Endodermal cell (in vitro differentiated cells): ENCODE results near the gene PLRG1. TPM values are rescaled to one million over a fixed set of nuclear protein-coding genes. Genes with fewer than 3 reads are reported as not detected.

ENCODE experiments used
- DNase-seq: peaks from one replicate; pipeline ENCODE4 v3.0.0-alpha.2; 2017
- H3K27ac ChIP-seq: 2 replicates; pipeline ENCODE4 v1.5.1; 2013; ENCODE audit warnings: mild to moderate bottlenecking, low read depth, low read length, moderate library complexity
- H3K27me3 ChIP-seq: 2 replicates; pipeline ENCODE4 v1.6.1; 2013; ENCODE audit warnings: mild to moderate bottlenecking, low read length, moderate library complexity; ENCODE audit not compliant: insufficient read depth, control insufficient read depth, poor library complexity, severe bottlenecking
- H3K36me3 ChIP-seq: 2 replicates; pipeline ENCODE4 v1.7.0; 2013; ENCODE audit warnings: mild to moderate bottlenecking, low read length, moderate library complexity; ENCODE audit not compliant: control insufficient read depth, insufficient read depth
- H3K4me1 ChIP-seq: one replicate; pipeline ENCODE4 v1.7.0; 2013; ENCODE audit warnings: low read length; ENCODE audit not compliant: control insufficient read depth, insufficient read depth
- H3K4me3 ChIP-seq: 2 replicates; pipeline ENCODE4 v1.5.1; 2013; ENCODE audit warnings: mild to moderate bottlenecking, low read length, moderate library complexity
- H3K9ac ChIP-seq: 2 replicates; pipeline ENCODE4 v1.6.1; 2013; ENCODE audit warnings: mild to moderate bottlenecking, low read length, moderate library complexity; ENCODE audit not compliant: poor library complexity, severe bottlenecking; ENCODE audit errors: extremely low read depth
- H3K9me3 ChIP-seq: 2 replicates; pipeline ENCODE4 v1.6.1; 2013; ENCODE audit warnings: mild to moderate bottlenecking, low read length, moderate library complexity; ENCODE audit not compliant: control insufficient read depth
- H3K27ac Mint-ChIP-seq: 2 replicates; pipeline ENCODE4 v1.8.0; 2020; ENCODE audit warnings: mixed read lengths
- H3K27me3 Mint-ChIP-seq: 2 replicates; pipeline ENCODE4 v1.8.0; 2021; ENCODE audit warnings: mild to moderate bottlenecking, mixed read lengths; ENCODE audit not compliant: insufficient read depth
- H3K36me3 Mint-ChIP-seq: 2 replicates; pipeline ENCODE4 v1.8.0; 2020; ENCODE audit warnings: low read depth, mixed read lengths
- H3K4me1 Mint-ChIP-seq: 2 replicates; pipeline ENCODE4 v1.8.0; 2020; ENCODE audit warnings: mixed read lengths
- H3K4me3 Mint-ChIP-seq: 2 replicates; pipeline ENCODE4 v1.8.0; 2020; ENCODE audit warnings: mild to moderate bottlenecking, moderate library complexity, mixed read lengths
- H3K9me3 Mint-ChIP-seq: 2 replicates; pipeline ENCODE4 v1.8.0; 2020; ENCODE audit warnings: mild to moderate bottlenecking, mixed read lengths
- WGBS, 2 experiments: methylation state at CpG; one replicate each; pipeline versions ENCODE4 v1.1.5 to v1.1.7; 2013; ENCODE audit warnings: missing lambda C conversion rate in 2 of 2, mixed read lengths in 1 of 2; ENCODE audit not compliant: insufficient coverage in 1 of 2, insufficient read length in 1 of 2; 5-methylcytosine and 5-hydroxymethylcytosine counted together
- total RNA-seq, 2 donors: library from RNA; stranded (reverse); fragmentation: NEBNext Ultra II Directional in 1 of 2; extraction: Animal tissue kit (Norgen Biotek cat#: 25700) in 1 of 2; gene quantifications; 2 replicates in 1 of 2; 3 replicates in 1 of 2; pipeline ENCODE4 v1.2.1, GENCODE V29; 2021
- TF ChIP-seq, protein P1 (sequence below): fragments of 200-600 bp; sonication (generic); conservative IDR thresholded peaks from 2 replicates; pipeline ENCODE4 v1.5.0; 2021; ENCODE audit warnings: antibody characterized with exemption, mild to moderate bottlenecking

Gene PLRG1
- total RNA-seq, 2 donors from 2014 or later, result 132 to 235 TPM

DNA sequence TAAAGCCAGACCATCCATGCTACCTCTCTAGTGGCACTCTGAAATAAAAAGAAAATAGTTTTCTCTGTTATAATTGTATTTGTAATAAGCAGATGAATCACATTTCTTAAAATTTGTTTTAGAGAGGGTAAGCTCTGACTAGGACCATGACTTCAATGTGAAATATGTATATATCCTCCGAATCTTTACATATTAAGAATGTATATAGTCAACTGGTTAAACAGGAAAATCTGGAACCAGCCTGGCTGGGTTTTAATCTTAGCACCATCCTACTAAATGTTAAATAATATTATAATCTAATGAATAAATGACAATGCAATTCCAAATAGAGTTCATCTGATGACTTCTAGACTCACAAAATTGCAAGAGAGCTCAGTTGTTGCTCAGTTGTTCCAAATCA lies 14.1 kb upstream of the PLRG1 start:
- H3K9me3 Mint-ChIP-seq, result no peaks in the 10 kb centered on the region
- Histone ChIP-seq H3K27me3 (no peaks in the 10 kb centered on the region), H3K9ac (no peak overlapping the region), H3K9me3 (no peaks in the 10 kb centered on the region), H3K27ac (no peak overlapping the region), H3K4me1 (no peaks in the 10 kb centered on the region), H3K4me3 (no peak overlapping the region), H3K36me3 (no peaks in the 10 kb centered on the region)
- H3K27me3 Mint-ChIP-seq, result no peaks in the 10 kb centered on the region
- no peak for DNase-seq
- no peaks in the 10 kb centered on the region for H3K36me3 Mint-ChIP-seq
- no peak overlapping the region for H3K27ac Mint-ChIP-seq
- H3K4me1 Mint-ChIP-seq, result peaks cover 10% of the 10 kb centered on the region
- WGBS, 2 experiments, result no CpG with 5 or more reads among the region's 1 CpG
- H3K4me3 Mint-ChIP-seq, result no peak overlapping the region
- TF ChIP-seq, protein P1, sequence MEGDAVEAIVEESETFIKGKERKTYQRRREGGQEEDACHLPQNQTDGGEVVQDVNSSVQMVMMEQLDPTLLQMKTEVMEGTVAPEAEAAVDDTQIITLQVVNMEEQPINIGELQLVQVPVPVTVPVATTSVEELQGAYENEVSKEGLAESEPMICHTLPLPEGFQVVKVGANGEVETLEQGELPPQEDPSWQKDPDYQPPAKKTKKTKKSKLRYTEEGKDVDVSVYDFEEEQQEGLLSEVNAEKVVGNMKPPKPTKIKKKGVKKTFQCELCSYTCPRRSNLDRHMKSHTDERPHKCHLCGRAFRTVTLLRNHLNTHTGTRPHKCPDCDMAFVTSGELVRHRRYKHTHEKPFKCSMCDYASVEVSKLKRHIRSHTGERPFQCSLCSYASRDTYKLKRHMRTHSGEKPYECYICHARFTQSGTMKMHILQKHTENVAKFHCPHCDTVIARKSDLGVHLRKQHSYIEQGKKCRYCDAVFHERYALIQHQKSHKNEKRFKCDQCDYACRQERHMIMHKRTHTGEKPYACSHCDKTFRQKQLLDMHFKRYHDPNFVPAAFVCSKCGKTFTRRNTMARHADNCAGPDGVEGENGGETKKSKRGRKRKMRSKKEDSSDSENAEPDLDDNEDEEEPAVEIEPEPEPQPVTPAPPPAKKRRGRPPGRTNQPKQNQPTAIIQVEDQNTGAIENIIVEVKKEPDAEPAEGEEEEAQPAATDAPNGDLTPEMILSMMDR, result no peak

DNA sequence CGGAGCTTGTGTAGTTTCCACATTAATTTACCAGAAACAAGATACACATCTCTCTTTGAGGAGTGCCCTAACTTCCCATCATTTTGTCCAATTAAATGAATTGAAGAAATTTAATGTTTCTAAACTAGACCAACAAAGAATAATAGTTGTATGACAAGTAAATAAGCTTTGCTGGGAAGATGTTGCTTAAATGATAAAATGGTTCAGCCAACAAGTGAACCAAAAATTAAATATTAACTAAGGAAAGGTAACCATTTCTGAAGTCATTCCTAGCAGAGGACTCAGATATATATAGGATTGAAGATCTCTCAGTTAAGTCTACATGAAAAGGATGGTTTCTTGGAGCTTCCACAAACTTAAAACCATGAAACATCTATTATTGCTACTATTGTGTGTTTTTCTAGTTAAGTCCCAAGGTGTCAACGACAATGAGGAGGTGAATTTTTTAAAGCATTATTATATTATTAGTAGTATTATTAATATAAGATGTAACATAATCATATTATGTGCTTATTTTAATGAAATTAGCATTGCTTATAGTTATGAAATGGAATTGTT lies 12.6 kb upstream of the PLRG1 start, which contains the start of gene FGB:
TSS of gene FGB (plus strand) at position 315 of the 558 bp plus-strand sequence. CDS start at position 323, 8 bp downstream.
- H3K4me3 ChIP-seq, result no peak within 1 kb of the TSS
- H3K27ac ChIP-seq, result no peak within 1 kb of the TSS
- no peak within 1 kb of the TSS for H3K9ac ChIP-seq
- Mint-ChIP-seq H3K27ac (no peak within 1 kb of the TSS), H3K36me3 (no peaks in the 10 kb centered on the region), H3K9me3 (no peaks in the 10 kb centered on the region), H3K4me1 (peaks cover 10% of the 10 kb centered on the region), H3K4me3 (no peak within 1 kb of the TSS), H3K27me3 (peaks cover 3% of the 10 kb centered on the region)
- H3K27me3 ChIP-seq, result no peaks in the 10 kb centered on the region
- no peaks in the 10 kb centered on the region for H3K36me3 ChIP-seq
- H3K9me3 ChIP-seq, result no peaks in the 10 kb centered on the region
- WGBS, 2 experiments, result 85% methylated on average over 1 of the region's 2 CpGs; no CpG with 5 or more reads in 1 of the 2 experiments
- no peak for DNase-seq
- no peaks in the 10 kb centered on the region for H3K4me1 ChIP-seq
- TF ChIP-seq, protein P1, result no peak

DNA sequence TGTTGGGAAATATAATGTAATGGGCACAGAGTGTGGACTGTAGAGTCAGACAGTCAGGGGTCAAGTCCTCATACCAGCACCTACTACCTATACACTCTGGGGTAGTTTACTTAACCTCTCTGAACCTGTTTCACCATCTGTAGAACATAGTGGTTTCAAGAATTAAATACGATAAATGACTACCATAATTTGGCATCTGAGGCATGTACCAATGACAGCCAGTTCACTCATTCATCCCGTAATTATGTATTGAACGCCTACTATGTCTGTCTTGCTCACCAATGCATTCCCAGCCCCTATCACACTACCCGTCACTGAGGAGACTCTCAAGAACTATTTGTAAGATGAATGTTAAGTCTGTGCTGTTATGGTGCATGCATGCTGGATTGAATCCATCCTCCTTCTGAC lies 10.6 kb upstream of the PLRG1 start:
- no peaks in the 10 kb centered on the region for H3K36me3 Mint-ChIP-seq
- Histone ChIP-seq H3K9me3 (no peaks in the 10 kb centered on the region), H3K27me3 (no peaks in the 10 kb centered on the region), H3K36me3 (no peaks in the 10 kb centered on the region), H3K9ac (no peak overlapping the region), H3K4me1 (no peaks in the 10 kb centered on the region), H3K4me3 (no peak overlapping the region), H3K27ac (no peak overlapping the region)
- 90 to 94% methylated on average over 2 to 4 of the region's 4 CpGs for WGBS, 2 experiments
- H3K27ac Mint-ChIP-seq, result no peak overlapping the region
- H3K4me1 Mint-ChIP-seq, result peaks cover 10% of the 10 kb centered on the region
- no peaks in the 10 kb centered on the region for H3K9me3 Mint-ChIP-seq
- H3K27me3 Mint-ChIP-seq, result peaks cover 3% of the 10 kb centered on the region
- H3K4me3 Mint-ChIP-seq, result no peak overlapping the region
- DNase-seq, result no peak
- TF ChIP-seq, protein P1, result no peak
